BE2C (cell line): ENCODE measurements around the gene ZNF385C.

Experiments used
- DNase-seq: peaks from one replicate; pipeline ENCODE4 v3.0.0-alpha.2; 2020
- H3K27me3 ChIP-seq: fragments of 250-450 bp; sonication (Bioruptor Pico); 2 replicates; pipeline ENCODE4 v1.5.1; 2020; ENCODE audit warnings: mild to moderate bottlenecking
- H3K36me3 ChIP-seq: fragments of 250-450 bp; sonication (Bioruptor Pico); 2 replicates; pipeline ENCODE4 v1.5.1; 2020; ENCODE audit warnings: mild to moderate bottlenecking
- H3K4me1 ChIP-seq: fragments of 250-450 bp; sonication (Bioruptor Pico); 2 replicates; pipeline ENCODE4 v1.5.1; 2020
- H3K4me3 ChIP-seq: 2 replicates; pipeline ENCODE4 v1.5.1; 2011; ENCODE audit warnings: low read depth, low read length
- H3K9me3 ChIP-seq: fragments of 250-450 bp; sonication (Bioruptor Pico); 2 replicates; pipeline ENCODE4 v1.5.1; 2020
- CTCF ChIP-seq: IDR thresholded peaks from 2 replicates; pipeline ENCODE4 v1.5.1; 2012; ENCODE audit warnings: mild to moderate bottlenecking, low read depth, low read length

The ZNF385C gene

DNA sequence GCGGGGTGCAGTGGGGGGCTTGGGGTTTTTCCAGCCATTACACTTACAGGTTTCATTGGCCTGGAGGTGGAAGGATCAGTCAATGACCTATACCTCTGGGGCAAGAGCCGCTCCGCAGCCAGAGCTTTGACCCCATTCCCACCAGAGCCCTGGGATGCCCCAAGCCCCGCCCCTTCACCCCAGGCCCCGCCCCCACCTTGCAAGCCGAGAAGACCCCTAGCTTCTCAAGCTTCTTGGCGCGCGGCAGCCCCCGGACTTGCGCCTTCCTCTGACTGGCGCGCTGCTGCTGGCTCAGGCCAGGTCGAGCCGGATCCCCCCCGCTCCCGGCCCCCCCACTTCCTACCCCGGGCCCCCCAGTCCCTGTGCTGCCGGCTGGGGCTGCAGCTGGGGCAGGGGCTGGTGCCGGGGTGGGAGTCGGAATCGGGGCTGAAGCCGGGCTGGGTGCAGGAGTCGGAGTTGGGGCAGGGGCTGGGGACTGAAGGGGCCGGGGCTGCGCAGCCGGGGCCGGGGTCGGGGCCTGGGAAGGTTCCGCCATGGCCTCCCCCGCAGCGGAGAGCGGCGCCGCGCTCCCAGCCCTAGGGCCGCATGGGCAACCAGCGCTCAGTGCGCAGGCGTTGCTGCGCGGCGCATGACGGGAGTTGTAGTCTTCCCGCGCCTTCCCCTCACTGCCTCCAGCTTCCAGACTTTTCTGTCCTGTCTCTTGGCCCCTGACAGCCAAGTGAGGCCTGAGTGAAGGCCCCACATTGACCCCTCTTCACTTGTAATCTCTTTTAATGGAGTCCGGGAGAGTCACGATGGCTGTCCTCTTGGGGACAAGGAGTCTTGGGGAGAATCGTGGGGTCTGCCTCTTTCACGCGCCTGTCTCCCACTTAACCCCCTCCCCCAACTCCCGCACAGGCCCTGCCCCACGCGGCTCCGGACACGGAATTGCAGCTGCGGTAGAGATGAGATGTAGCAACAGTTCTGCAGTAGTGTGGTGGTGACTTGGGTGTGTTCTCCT is 22.8 kb upstream of the ZNF385C start, which contains the start of gene KAT2A:
KAT2A (minus strand) TSS at position 598 of the 1,000 bp plus-strand sequence; CDS start at position 535, 63 bp downstream.
- Histone ChIP-seq H3K36me3 (peaks cover 41% of the 10 kb centered on the region), H3K9me3 (no peaks in the 10 kb centered on the region)

DNA sequence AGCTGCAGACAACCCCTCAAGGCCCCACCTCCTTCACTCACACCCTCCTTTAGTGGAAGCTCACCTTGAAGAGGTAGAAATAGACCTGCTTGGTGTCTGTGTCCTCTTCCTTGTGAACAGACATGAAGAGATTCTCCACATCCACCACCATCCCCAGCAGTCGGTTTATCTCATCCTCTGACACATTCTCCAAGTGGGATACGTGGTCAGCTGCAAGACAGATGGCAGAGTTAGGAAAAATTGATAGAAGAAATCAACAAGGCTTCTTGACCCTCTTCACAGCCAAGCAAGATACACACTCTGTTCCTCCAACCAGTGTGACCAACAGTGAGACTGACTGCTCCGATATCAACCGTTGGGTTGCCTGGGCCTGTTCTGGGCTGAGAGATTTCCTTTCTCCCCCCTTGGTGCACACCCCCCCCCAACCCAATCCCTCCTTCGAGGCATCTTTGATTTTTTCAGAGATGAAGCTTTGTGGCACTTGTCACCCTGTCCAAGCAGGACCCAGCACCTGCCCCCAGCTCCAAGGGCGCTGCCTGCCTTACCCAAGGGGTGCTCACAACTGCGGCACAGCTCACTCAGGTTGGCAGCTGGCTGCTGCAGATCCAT is 22.0 kb upstream of the ZNF385C start:
- Histone ChIP-seq H3K27me3 (no peaks in the 10 kb centered on the region), H3K4me1 (peaks cover 4% of the 10 kb centered on the region; the same call in 1 of the 2 replicates), H3K36me3 (peaks cover 33% of the 10 kb centered on the region), H3K4me3 (peak overlapping the region; percentile 58), H3K9me3 (no peaks in the 10 kb centered on the region)
- no peak for DNase-seq
- TF ChIP-seq CTCF: no peak

More for the DNA sequence above, 22.8 kb upstream of the ZNF385C start, which contains the start of gene KAT2A:
- DNase-seq: peak; percentile 89
- H3K27me3 ChIP-seq: no peaks in the 10 kb centered on the region
- peaks cover 4% of the 10 kb centered on the region; the same call in 1 of the 2 replicates for H3K4me1 ChIP-seq
- TF ChIP-seq CTCF: no peak
- H3K4me3 ChIP-seq: peak within 1 kb of the TSS; percentile 58

GRCh38 chr17:42119301-42119700 is 21.0 kb upstream of the ZNF385C start:
- no peak for TF ChIP-seq CTCF
- Histone ChIP-seq H3K4me3 (no peak overlapping the region), H3K27me3 (no peaks in the 10 kb centered on the region), H3K9me3 (no peaks in the 10 kb centered on the region), H3K4me1 (peaks cover 4% of the 10 kb centered on the region; the same call in 1 of the 2 replicates), H3K36me3 (peaks cover 31% of the 10 kb centered on the region)
- no peak for DNase-seq

DNA sequence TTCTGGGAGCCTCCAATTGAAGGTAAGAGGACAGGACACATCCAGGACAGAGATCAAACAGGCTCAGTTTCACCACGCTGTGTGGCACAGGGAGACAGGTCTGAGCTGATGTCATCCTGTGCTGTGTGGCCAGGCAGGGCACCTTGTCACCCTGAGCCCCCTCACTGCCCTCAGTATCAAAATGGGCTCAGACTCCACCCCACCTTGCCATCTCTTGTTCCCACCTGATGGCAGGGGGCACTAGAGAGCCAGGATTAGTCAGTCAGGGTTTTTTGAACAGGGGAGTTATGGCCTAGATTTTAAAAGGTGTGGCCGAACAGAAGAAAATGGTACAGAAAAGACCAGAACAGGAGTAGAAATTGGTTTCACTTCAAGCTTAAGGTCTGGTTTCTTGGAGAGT is 20.3 kb upstream of the ZNF385C start:
- Histone ChIP-seq H3K4me1 (peaks cover 4% of the 10 kb centered on the region; the same call in 1 of the 2 replicates), H3K36me3 (peaks cover 31% of the 10 kb centered on the region), H3K4me3 (no peak overlapping the region), H3K9me3 (no peaks in the 10 kb centered on the region), H3K27me3 (no peaks in the 10 kb centered on the region)
- peak; percentile 62 for DNase-seq
- TF ChIP-seq CTCF: peak; percentile 66

DNA sequence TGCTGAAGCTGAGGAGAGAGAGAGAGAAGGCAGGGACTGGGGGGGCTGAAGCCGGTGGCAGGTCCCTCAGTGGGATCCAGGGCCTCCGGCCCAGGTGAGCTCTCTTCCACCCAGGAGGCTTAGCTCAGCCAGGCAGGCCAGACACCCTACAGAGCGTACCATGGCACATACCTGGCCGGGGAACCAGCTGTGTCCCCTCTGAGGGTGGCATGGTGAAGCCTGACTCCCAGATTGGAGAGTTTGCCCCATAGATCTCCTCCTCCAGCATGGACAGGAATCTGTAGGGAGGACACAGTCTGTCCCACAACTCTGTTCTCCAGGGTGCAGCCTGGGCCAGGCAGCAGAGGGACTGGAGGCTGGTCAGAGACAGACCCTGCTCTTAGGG is 19.8 kb upstream of the ZNF385C start:
- Histone ChIP-seq H3K4me1 (peaks cover 4% of the 10 kb centered on the region; the same call in 1 of the 2 replicates), H3K4me3 (no peak overlapping the region), H3K9me3 (no peaks in the 10 kb centered on the region), H3K36me3 (peaks cover 31% of the 10 kb centered on the region), H3K27me3 (no peaks in the 10 kb centered on the region)
- no peak for DNase-seq
- no peak for TF ChIP-seq CTCF
